Measurements from ENCODE around the gene CENPU. TPM values are rescaled to one million over a fixed set of nuclear protein-coding genes. Genes with fewer than 3 reads are reported as not detected.
"Not testable (repeated sequence)": the region's sequence is repeated elsewhere in the genome, so short reads cannot be mapped to it uniquely, and the experiment has no call there.

Gene CENPU, protein sequence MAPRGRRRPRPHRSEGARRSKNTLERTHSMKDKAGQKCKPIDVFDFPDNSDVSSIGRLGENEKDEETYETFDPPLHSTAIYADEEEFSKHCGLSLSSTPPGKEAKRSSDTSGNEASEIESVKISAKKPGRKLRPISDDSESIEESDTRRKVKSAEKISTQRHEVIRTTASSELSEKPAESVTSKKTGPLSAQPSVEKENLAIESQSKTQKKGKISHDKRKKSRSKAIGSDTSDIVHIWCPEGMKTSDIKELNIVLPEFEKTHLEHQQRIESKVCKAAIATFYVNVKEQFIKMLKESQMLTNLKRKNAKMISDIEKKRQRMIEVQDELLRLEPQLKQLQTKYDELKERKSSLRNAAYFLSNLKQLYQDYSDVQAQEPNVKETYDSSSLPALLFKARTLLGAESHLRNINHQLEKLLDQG
- 58.0 TPM for total RNA-seq
- polyA plus RNA-seq: 10.7 TPM
- long read RNA-seq, donor 1, partial matches to known transcripts: 0 of 4 reads
- long read RNA-seq, donor 1, other reads (novel, unspliced or antisense): 0 of 4 reads
- long read RNA-seq, donor 2: 0 reads
- long read RNA-seq, donor 3, transcript CENPU-201 (13 exons, 1,998 nt): major isoform, 22 of 27 reads
- long read RNA-seq, donor 3, partial matches to known transcripts: 0 of 27 reads
- long read RNA-seq, donor 3, other reads (novel, unspliced or antisense): 0 of 27 reads
- long read RNA-seq, donor 4, transcript CENPU-201 (13 exons, 1,998 nt): major isoform, 10 of 13 reads
- long read RNA-seq, donor 4, partial matches to known transcripts: 0 of 13 reads
- long read RNA-seq, donor 4, other reads (novel, unspliced or antisense): 0 of 13 reads
- long read RNA-seq, donor 5, transcript CENPU-201 (13 exons, 1,998 nt): major isoform, 10 of 22 reads
- long read RNA-seq, donor 5, partial matches to known transcripts: 5 of 22 reads
- long read RNA-seq, donor 5, other reads (novel, unspliced or antisense): 0 of 22 reads
- long read RNA-seq, donor 6, transcript CENPU-201 (13 exons, 1,998 nt): major isoform, 16 of 21 reads
- long read RNA-seq, donor 6, partial matches to known transcripts: 0 of 21 reads
- long read RNA-seq, donor 6, other reads (novel, unspliced or antisense): 0 of 21 reads
- long read RNA-seq, donor 7, transcript CENPU-201 (13 exons, 1,998 nt): major isoform, 14 of 24 reads
- long read RNA-seq, donor 7, partial matches to known transcripts: 5 of 24 reads
- long read RNA-seq, donor 7, other reads (novel, unspliced or antisense): 0 of 24 reads
- long read RNA-seq, donor 8, partial matches to known transcripts: 0 of 4 reads
- long read RNA-seq, donor 8, other reads (novel, unspliced or antisense): 0 of 4 reads
- long read RNA-seq, donor 9, partial matches to known transcripts: 0 of 6 reads
- long read RNA-seq, donor 9, other reads (novel, unspliced or antisense): 0 of 6 reads
- long read RNA-seq, donor 10, transcript CENPU-201 (13 exons, 1,998 nt): major isoform, 15 of 23 reads
- long read RNA-seq, donor 10, partial matches to known transcripts: 6 of 23 reads
- long read RNA-seq, donor 10, other reads (novel, unspliced or antisense): 0 of 23 reads

- DNase-seq (ENCODE audit: low read depth in 6 of 9, low spot score in 9 of 9): peak; percentile 95 to 99 (median 98)
- H3K4me3 ChIP-seq (ENCODE audit: low read length in 2 of 2): peak within 1 kb of the TSS; percentile 59 to 89
- H3K9me3 ChIP-seq (ENCODE audit: control insufficient read depth in 2 of 2, insufficient read depth in 1 of 2, low read length in 1 of 2): no peaks in the 10 kb centered on the region
- peaks cover 8 to 14% of the 10 kb centered on the region in 2 donors for H3K4me1 ChIP-seq (ENCODE audit: control insufficient read depth in 2 of 2, insufficient read depth in 2 of 2, low read length in 2 of 2)
- H3K36me3 ChIP-seq (ENCODE audit: control insufficient read depth in 2 of 2, insufficient read depth in 2 of 2, low read length in 1 of 2): peaks cover 0 to 14% of the 10 kb centered on the region in 2 donors
- peak within 1 kb of the TSS; percentile 38 to 82 for H3K27ac ChIP-seq (ENCODE audit: low read depth in 1 of 2, low read length in 1 of 2)
- H3K27me3 ChIP-seq (ENCODE audit: control insufficient read depth in 2 of 2, insufficient read depth in 1 of 2, low read length in 1 of 2): no peaks in the 10 kb centered on the region
- under 1% methylated on average over 69 of the region's 69 CpGs for WGBS
Measured at GRCh38 chr4:184733654-184734524, at the start of gene CENPU. Gene CENPU, minus strand, starts transcription at chr4:184734096. Its CDS starts 34 bp downstream, at chr4:184734062.

DNA sequence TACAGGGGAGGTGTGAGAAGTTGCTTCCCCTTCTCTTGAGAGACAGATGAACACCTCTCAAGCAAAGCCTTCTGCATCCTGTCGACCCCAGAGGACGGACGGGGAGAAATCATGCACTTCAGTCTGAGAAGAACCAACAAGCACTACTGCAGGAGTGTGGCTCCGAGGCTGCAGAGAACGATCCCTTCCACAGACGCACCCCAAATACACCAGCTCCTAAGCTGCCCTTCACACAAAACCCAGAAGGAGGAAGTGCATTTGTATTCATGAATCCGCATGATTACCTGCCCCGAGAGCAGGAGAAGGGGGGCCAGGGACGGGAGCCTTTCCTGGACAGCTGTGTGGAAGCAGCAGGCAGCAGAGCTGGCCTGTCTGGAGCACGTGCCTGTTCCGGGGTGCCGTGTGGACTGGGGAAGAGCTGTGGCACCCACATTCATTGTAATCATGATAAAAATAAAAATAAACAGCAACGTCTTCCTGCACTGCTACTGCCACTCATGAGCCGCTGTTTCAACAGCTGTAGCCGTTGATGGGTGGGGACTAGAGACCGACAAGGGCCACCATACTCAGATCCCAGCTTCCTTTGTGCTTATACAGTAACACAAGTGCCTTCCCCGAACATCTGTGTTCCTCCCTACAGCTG, 49.0 kb upstream of the CENPU start:
- Histone ChIP-seq H3K27ac (ENCODE audit: low read depth in 1 of 2, low read length in 1 of 2) (peak overlapping the region; percentile 76 to 86), H3K4me3 (ENCODE audit: low read length in 2 of 2) (peak overlapping the region; percentile 42 to 47), H3K36me3 (ENCODE audit: control insufficient read depth in 2 of 2, insufficient read depth in 2 of 2, low read length in 1 of 2) (peaks cover 3 to 4% of the 10 kb centered on the region in 2 donors), H3K9me3 (ENCODE audit: control insufficient read depth in 2 of 2, insufficient read depth in 1 of 2, low read length in 1 of 2) (peaks cover 0 to 11% of the 10 kb centered on the region in 2 donors), H3K27me3 (ENCODE audit: control insufficient read depth in 2 of 2, insufficient read depth in 1 of 2, low read length in 1 of 2) (no peaks in the 10 kb centered on the region), H3K4me1 (ENCODE audit: control insufficient read depth in 2 of 2, insufficient read depth in 2 of 2, low read length in 2 of 2) (peaks cover 13 to 31% of the 10 kb centered on the region in 2 donors)
- WGBS: 6% methylated on average over 17 of the region's 17 CpGs
- peak; percentile 18 to 79 (median 38) for DNase-seq (ENCODE audit: low read depth in 6 of 9, low spot score in 9 of 9)

DNA sequence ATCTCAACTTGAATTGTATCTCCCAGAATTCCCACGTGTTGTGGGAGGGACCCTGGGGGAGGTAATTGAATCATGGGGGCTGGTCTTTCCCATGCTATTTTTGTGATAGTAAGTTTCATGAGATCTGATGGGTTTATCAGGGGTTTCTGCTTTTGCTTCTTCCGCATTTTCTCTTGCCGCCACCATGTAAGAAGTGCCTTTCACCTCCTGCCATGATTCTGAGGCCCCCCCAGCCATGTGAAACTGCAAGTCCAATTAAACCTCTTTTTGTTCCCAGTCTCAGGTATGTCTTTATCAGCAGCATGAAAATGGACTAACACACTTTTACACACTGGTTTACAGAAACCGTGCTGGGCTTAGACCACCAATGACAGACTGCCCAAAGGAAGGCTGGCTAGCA, 45.3 kb upstream of the CENPU start:
- H3K4me3 ChIP-seq (ENCODE audit: low read length in 2 of 2); H3K27me3 ChIP-seq (ENCODE audit: control insufficient read depth in 2 of 2, insufficient read depth in 1 of 2, low read length in 1 of 2); H3K36me3 ChIP-seq (ENCODE audit: control insufficient read depth in 2 of 2, insufficient read depth in 2 of 2, low read length in 1 of 2); H3K27ac ChIP-seq (ENCODE audit: low read depth in 1 of 2, low read length in 1 of 2); DNase-seq (ENCODE audit: low read depth in 6 of 9, low spot score in 9 of 9): not testable (repeated sequence)
- 99% methylated on average over 4 of the region's 4 CpGs for WGBS
- Histone ChIP-seq H3K9me3 (ENCODE audit: control insufficient read depth in 2 of 2, insufficient read depth in 1 of 2, low read length in 1 of 2) (peaks cover 0 to 11% of the 10 kb centered on the region in 2 donors), H3K4me1 (ENCODE audit: control insufficient read depth in 2 of 2, insufficient read depth in 2 of 2, low read length in 2 of 2) (peaks cover 13 to 15% of the 10 kb centered on the region in 2 donors)

GRCh38 chr4:184778325-184778724, 44.4 kb upstream of the CENPU start:
- 80% methylated on average over 8 of the region's 8 CpGs for WGBS
- Histone ChIP-seq H3K9me3 (ENCODE audit: control insufficient read depth in 2 of 2, insufficient read depth in 1 of 2, low read length in 1 of 2) (peaks cover 0 to 11% of the 10 kb centered on the region in 2 donors), H3K27ac (ENCODE audit: low read depth in 1 of 2, low read length in 1 of 2) (no peak overlapping the region), H3K4me1 (ENCODE audit: control insufficient read depth in 2 of 2, insufficient read depth in 2 of 2, low read length in 2 of 2) (peaks cover 10 to 11% of the 10 kb centered on the region in 2 donors), H3K4me3 (ENCODE audit: low read length in 2 of 2) (no peak overlapping the region), H3K27me3 (ENCODE audit: control insufficient read depth in 2 of 2, insufficient read depth in 1 of 2, low read length in 1 of 2) (no peaks in the 10 kb centered on the region), H3K36me3 (ENCODE audit: control insufficient read depth in 2 of 2, insufficient read depth in 2 of 2, low read length in 1 of 2) (peaks cover 3 to 11% of the 10 kb centered on the region in 2 donors)
- DNase-seq (ENCODE audit: low read depth in 6 of 9, low spot score in 9 of 9): no peak

- Histone ChIP-seq H3K27me3 (ENCODE audit: control insufficient read depth in 2 of 2, insufficient read depth in 1 of 2, low read length in 1 of 2) (no peaks in the 10 kb centered on the region), H3K4me1 (ENCODE audit: control insufficient read depth in 2 of 2, insufficient read depth in 2 of 2, low read length in 2 of 2) (no peaks in the 10 kb centered on the region), H3K27ac (ENCODE audit: low read depth in 1 of 2, low read length in 1 of 2) (no peak overlapping the region), H3K9me3 (ENCODE audit: control insufficient read depth in 2 of 2, insufficient read depth in 1 of 2, low read length in 1 of 2) (peaks cover 0 to 11% of the 10 kb centered on the region in 2 donors), H3K36me3 (ENCODE audit: control insufficient read depth in 2 of 2, insufficient read depth in 2 of 2, low read length in 1 of 2) (peaks cover 3 to 11% of the 10 kb centered on the region in 2 donors), H3K4me3 (ENCODE audit: low read length in 2 of 2) (no peak overlapping the region)
- DNase-seq (ENCODE audit: low read depth in 6 of 9, low spot score in 9 of 9): no peak
- 99% methylated on average over 5 of the region's 5 CpGs for WGBS
Measured at GRCh38 chr4:184776821-184777220, 42.9 kb upstream of the CENPU start.

DNA sequence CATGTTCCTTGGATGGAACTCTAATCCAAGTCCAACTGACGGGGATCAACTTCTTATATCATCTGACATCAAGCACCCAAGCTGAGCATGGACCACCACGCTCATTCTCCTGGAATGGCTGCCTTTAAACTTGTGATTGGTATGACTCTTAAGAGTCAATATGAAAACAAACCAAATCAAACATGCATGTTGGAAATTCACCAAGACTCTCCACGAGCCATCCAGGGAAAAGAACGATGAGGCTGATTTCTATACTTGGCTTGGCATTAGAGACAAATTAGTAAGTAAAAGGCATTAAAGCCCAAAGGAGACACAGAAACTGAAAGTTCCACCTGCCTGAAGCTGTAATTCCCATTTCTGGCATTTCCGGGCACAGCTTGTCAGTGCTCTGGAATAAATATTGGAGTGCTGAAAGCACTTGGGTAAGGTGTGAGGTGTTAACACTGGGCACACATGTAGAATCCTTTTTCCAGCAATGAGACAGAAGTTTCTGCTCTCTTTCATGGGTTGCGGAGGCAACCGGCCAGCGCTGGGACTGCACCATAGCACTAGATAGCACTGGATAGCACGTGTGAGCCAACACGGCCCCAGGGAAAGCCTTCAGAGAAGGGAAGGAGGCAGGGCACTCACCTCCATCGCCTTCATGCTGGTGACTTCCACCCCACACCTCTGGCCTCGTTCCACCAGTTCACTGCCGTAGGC, 42.1 kb upstream of the CENPU start:
- 95% methylated on average over 13 of the region's 13 CpGs for WGBS
- H3K4me1 ChIP-seq (ENCODE audit: control insufficient read depth in 2 of 2, insufficient read depth in 2 of 2, low read length in 2 of 2): no peaks in the 10 kb centered on the region
- H3K27me3 ChIP-seq (ENCODE audit: control insufficient read depth in 2 of 2, insufficient read depth in 1 of 2, low read length in 1 of 2): no peaks in the 10 kb centered on the region
- H3K4me3 ChIP-seq (ENCODE audit: low read length in 2 of 2): no peak overlapping the region
- peaks cover 0 to 11% of the 10 kb centered on the region in 2 donors for H3K9me3 ChIP-seq (ENCODE audit: control insufficient read depth in 2 of 2, insufficient read depth in 1 of 2, low read length in 1 of 2)
- no peak for DNase-seq (ENCODE audit: low read depth in 6 of 9, low spot score in 9 of 9)
- peaks cover 3 to 11% of the 10 kb centered on the region in 2 donors for H3K36me3 ChIP-seq (ENCODE audit: control insufficient read depth in 2 of 2, insufficient read depth in 2 of 2, low read length in 1 of 2)
- no peak overlapping the region for H3K27ac ChIP-seq (ENCODE audit: low read depth in 1 of 2, low read length in 1 of 2)

- no peak for DNase-seq (ENCODE audit: low read depth in 6 of 9, low spot score in 9 of 9)
- no peak overlapping the region for H3K4me3 ChIP-seq (ENCODE audit: low read length in 2 of 2)
- 97% methylated on average over 7 of the region's 7 CpGs for WGBS
Measured at GRCh38 chr4:184774152-184774551, 40.3 kb upstream of the CENPU start.

More at GRCh38 chr4:184774152-184774551, 40.3 kb upstream of the CENPU start:
- Histone ChIP-seq H3K4me1 (ENCODE audit: control insufficient read depth in 2 of 2, insufficient read depth in 2 of 2, low read length in 2 of 2) (no peaks in the 10 kb centered on the region), H3K36me3 (ENCODE audit: control insufficient read depth in 2 of 2, insufficient read depth in 2 of 2, low read length in 1 of 2) (peaks cover 0 to 7% of the 10 kb centered on the region in 2 donors), H3K27me3 (ENCODE audit: control insufficient read depth in 2 of 2, insufficient read depth in 1 of 2, low read length in 1 of 2) (no peaks in the 10 kb centered on the region), H3K27ac (ENCODE audit: low read depth in 1 of 2, low read length in 1 of 2) (no peak overlapping the region), H3K9me3 (ENCODE audit: control insufficient read depth in 2 of 2, insufficient read depth in 1 of 2, low read length in 1 of 2) (peaks cover 0 to 7% of the 10 kb centered on the region in 2 donors)

All from thymus (tissue), 14 donors.